GM18873 (cell line): Measurements from ENCODE around the gene GNPTG.

Experiments used
- ATAC-seq: cut with Tn5 transposase; IDR thresholded peaks from one replicate; pipeline ENCODE4 v1.9.1; 2021; ENCODE audit warnings: mild to moderate bottlenecking, moderate library complexity, moderate number of reproducible peaks; ENCODE audit not compliant: unreplicated experiment, low FRiP score

The GNPTG gene

DNA sequence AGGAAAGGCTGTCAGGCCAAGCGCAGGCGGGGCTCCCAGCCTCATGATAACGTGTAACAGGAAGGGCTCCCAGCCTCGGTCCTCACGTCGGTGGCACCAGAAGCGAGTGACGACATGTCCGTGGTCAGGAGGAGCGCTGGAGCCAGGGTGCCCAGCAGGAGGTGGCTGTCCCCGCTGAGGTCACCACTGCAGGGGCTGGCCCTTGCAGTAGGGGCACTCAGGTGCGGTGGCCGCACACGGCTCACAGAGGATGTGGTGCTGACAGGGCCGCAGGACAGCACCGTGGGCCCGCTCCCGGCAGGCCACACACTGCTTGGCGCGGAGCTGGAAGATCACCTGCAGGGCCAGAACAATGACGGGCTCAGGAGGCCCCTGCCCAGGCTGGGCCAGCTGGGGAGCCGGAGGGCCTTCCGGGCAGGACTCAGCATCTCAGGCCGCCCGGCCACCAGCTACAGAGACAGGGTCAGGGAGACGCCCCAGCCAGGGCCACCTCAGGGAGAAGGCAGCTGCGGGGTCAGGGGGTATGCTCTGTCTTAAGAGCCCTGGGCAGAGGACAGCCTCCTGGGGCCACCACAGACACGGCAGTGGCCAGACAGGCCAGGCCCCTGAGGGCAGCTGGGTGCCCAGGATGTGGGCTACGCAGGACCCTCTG lies 14.5 kb downstream of the GNPTG start:
- ATAC-seq, result no peak

DNA sequence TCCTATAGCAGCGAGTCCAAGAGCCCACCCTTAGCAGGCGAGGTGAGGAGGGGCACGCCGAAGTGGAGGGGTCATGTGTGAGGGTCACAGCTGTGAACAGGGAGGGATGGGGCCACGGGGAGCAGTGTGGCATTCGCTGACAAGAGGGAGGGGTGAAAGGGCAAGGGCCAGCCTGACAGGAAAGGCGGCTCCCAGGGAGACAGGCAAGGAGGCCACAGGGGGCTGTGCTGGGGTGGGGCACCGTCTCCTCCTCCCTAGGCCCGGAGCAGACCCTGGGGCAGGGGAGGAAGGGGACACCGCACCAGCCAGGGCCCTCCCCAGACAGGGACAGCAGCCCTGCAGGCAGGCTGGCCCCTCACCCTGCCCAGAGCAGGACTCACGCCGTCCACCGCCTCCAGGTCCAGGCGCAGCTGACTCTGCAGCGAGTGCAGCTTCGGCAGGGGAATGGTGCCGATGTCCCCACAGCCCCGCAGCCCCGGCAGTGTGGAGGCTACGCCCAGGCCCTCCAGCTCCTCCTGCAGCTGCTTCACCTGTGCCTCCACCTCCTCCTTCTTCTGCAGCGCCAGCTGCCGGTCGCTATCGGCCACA lies 15.1 kb downstream of the GNPTG start:
- no peak for ATAC-seq

- ATAC-seq, result no peak
Observed at GRCh38 chr16:1367486-1368174, 15.9 kb downstream of the GNPTG start.

DNA sequence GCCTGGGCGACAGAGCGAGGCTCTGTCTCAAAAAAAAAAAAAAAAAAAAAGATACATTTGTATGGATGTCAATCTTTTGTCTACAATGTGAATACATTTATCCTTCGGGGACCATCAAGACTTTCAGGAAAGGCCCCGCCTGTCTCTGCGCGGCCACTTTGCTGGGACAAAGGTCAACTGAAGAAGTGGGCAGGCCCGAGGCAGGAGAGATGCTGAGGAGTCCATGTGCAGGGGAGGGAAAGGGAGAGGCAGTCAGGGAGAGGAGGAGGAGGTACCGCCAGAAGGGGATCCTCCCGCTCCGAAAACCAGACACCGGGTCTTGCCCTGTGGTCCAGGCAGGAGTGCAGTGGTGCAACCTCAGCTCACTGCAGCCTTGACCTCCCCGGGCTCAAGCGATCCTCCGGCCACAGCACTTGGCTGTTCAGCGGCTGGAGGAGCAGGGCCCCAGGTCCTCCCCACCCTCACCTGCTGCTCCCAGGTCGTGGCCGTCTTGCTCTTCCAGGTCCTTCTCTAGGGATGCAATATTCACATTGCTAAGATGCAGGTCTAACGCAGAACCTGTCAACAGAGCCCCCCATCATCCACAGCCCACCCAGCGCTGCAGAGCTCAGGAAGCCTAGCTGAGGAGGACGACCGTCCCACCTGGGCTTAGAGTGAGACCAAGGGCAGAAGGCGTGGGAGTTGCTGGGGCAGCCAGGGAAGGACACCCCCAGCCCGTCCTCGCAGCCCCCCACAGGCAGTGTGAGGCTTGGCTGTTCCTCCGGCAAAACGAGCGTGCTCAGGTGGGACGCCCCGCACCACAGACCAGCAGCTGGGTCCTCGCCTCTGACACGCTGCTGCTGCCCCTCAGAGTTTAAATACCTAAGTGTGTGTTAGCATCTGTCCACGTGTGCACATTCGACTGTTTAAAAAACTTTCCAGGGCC lies 19.6 kb downstream of the GNPTG start:
- ATAC-seq, result no peak

GRCh38 chr16:1372292-1372950 lies 20.7 kb downstream of the GNPTG start:
- ATAC-seq, result no peak

DNA sequence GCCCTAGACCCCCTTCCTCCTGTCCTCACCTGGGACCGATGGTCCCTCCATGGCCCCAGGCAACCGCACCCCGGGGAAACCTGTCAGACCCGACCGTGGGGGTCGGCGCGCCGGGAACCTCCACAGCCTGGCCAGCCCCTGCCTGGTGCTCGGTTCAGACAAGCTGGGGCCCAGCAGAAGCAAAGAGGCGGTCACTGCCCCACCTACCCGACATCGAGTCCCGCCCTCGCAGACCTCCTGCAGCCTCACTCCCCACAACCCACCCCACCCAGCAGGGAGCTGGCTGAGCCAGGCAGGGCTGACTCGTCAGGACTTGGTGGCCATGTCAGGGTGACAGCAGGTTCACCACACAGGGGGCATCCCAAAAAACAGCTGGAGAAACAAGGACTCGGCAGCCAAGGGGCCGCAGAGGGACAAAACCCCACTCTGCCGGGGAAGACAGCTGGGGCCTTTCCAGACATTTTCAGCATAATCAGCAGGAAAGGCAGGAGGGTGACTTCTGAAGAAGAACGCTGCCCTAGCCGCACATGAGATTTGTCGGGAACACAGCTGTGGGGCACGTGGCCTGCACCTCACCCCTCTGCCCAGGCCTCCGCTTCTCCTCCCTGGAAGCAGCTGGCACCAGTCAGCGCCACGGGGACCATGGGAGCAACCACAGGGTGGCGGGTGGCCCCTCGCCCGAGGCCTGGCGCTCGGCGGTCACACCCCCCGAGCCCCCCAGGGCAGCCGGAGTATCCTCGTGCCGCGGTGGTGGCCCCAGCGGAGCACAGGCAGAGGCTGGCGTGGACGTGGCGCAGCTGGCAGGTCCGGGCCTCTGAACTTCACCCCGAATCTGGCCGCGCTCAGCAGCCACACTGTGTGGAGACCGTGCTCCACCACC lies 22.9 kb downstream of the GNPTG start:
- ATAC-seq, result no peak

GRCh38 chr16:1375298-1375640 lies 23.5 kb downstream of the GNPTG start:
- ATAC-seq, result no peak

DNA sequence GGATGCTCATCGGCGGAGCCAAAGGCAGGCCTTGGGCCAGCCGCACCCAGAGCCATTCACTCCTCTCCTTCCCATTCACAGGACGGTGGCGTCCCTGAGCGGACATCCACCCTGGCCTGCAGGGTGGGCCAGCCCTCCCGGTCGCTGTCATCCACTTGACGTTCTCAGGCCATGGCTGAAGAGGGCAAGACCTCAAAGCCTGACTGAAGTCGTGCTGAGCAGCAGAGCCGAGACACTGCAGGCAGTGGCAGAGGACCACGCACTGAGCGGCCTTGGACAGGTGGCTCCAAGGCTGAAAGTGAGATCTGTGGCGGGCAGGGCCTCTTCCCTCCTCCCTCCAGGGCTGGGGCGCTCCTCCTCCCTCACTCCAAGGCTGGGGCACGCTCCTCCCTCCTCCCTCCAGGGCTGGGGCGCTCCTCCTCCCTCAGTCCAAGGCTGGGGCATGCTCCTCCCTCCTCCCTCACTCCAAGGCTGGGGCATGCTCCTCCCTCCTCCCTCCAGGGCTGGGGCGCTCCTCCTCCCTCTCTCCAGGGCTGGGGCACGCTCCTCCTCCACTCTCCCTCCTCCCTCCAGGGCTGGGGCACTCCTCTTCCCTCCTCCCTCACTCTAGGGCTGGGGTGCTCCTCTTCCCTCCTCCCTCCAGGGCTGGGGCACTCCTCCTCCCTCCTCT lies 24.1 kb downstream of the GNPTG start:
- no peak for ATAC-seq

DNA sequence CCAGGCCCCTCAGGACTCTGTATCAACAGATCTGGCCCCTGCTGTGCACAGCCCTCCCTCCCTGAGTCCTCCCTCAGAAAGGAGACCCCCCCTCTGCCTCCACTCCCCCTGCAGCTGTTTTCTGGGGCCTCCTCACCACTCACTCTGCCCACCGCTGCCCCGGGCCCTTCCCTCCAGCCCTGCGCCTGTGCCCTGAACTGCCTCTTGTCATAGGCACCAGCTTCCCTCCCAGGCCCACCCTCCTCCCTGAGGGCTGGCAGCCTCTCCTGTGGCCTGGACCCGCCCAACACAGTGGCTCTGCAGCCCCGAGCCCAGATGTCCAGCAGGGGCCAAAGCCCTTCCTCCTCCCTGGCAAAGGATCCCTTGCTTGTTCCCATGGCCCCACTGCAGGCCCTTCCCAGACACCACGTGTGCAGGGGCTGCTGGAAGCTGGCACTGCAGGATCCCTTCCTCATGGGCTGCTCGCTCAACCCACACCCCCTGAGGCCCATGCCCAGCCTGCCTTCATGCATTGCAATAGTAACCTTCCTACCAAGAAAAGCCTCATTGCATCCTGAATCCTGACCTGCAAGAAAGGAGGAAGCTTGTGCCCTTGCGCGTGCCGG lies 25.8 kb downstream of the GNPTG start:
- ATAC-seq, result no peak

- ATAC-seq, result no peak
Observed at GRCh38 chr16:1378087-1378803, 26.5 kb downstream of the GNPTG start.

DNA sequence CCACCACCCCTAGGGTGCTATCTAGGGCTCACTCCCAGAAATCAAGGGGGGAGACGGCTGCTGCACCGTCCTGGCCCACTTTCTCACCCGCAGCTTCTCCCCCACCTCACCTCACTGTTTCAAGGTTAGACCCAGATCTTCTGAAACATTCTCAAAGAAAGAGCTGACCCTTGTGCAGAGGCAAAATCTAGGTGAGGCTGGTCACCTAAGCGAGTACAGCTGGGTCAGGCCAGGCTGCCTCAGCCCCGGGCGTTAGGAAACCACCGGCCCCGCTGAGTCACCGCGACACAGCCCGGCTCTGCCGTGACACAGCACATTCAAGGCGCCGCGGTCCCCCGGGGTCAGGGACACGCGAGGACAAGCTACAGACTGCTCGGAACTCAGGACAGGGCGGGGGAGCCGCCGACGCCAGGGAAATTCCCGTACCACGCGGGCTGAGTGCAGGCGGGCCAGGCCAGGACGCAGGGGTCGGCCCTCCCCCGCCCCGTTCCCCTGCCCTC lies 27.1 kb downstream of the GNPTG start:
- no peak for ATAC-seq

DNA sequence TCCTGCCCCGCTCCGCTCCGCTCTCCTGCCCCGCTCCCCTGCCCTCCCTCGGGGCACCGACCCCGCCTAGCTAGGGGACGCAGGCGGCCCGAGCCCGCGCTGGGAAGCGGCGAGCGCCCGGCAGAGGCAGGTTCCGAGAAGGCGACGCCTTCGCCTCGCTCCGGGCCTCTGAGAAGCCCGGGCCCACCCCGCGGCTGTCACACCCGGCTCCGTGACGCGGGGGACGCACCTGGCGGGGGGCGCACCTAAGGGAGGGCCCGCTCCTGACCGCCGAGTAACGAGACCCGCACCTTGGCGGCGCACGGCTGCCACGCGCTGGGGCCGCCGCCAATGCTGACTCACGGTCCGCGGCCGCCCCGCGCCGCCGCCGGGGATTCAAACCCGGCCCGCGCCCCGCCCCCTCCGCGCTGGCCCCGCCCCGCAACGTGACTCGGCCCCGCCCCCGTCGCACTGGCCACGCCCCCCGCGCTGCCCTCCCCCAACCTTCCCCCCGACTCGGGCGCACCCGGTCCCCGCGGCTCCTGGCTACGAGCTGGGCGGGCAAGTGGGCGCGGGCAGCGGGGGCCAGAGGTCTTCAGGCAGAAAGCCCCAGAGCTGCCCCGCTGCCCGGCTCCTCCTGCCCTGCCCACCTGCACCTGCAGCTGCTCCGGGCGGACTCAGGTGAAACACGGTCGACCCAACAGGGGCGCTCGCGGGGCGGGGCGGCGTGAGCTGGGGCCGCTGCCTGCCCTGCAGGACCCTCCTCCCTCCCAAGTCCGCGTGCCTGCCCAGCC lies 27.8 kb downstream of the GNPTG start:
- ATAC-seq, result no peak

DNA sequence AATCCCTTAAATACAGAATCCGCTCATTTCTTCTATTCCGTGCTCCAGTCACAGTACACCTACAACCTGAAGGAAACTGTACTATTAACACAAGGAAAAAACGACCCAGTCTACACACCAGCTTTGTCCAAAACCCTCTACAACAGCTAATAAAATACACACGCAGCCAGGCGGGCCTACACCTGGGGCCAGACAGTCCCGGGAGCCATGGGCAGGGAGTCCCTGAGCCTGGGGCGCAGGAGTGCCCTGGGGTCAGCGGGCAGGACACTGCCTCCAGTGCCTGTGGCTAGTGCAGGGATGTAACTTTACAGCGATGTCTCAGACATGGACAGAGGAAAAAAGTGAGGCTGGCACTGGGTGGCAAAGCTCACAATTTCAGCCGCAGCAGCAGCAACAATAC lies 28.5 kb downstream of the GNPTG start:
- ATAC-seq, result no peak

GRCh38 chr16:1381612-1382406 lies 30.1 kb downstream of the GNPTG start:
- no peak for ATAC-seq

GRCh38 chr16:1383556-1383955 lies 31.8 kb downstream of the GNPTG start:
- no peak for ATAC-seq

- ATAC-seq, result no peak
Observed at GRCh38 chr16:1385232-1385631, 33.5 kb downstream of the GNPTG start.
